Transverse colon (tissue), 4 donors: ENCODE results near the gene SLC36A3. TPM values are rescaled to one million over a fixed set of nuclear protein-coding genes. Genes with fewer than 3 reads are reported as not detected.
"Not testable (repeated sequence)": the region's sequence is repeated elsewhere in the genome, so short reads cannot be mapped to it uniquely, and the experiment has no call there.

Experiments used
- DNase-seq: peaks from one replicate; pipeline ENCODE4 v3.0.0-alpha.2; 2019
- H3K27ac ChIP-seq, 4 donors: fragments of 200-600 bp; sonication (generic); 2 replicates each; pipeline ENCODE4 v1.5.1; 2016 to 2018; ENCODE audit warnings: inconsistent platforms in 4 of 4
- H3K27me3 ChIP-seq: fragments of 200-600 bp; sonication (generic); 2 replicates; pipeline ENCODE4 v1.5.1; 2017; ENCODE audit warnings: inconsistent platforms
- H3K36me3 ChIP-seq, 4 donors: fragments of 200-600 bp; sonication (generic); 2 replicates each; pipeline ENCODE4 v1.5.1; 2017 to 2019; ENCODE audit warnings: inconsistent platforms in 4 of 4
- H3K4me1 ChIP-seq, 4 donors: fragments of 200-600 bp; sonication (generic); 2 replicates each; pipeline ENCODE4 v1.5.1; 2017 to 2020; ENCODE audit warnings: inconsistent platforms in 4 of 4
- H3K4me3 ChIP-seq, 4 donors: fragments of 200-600 bp; sonication (generic); 1 replicate in 1 of 4; 2 replicates in 3 of 4; pipeline versions ENCODE4 v1.5.1 to v1.6.1; 2017 to 2019; ENCODE audit warnings: inconsistent platforms in 4 of 4
- H3K9me3 ChIP-seq, 2 donors: fragments of 200-600 bp; sonication (generic); 2 replicates each; pipeline ENCODE4 v1.5.1; 2017 to 2019; ENCODE audit warnings: inconsistent platforms in 2 of 2
- CTCF ChIP-seq, 5 experiments: fragments of 200-600 bp in 3 of 5; fragments of 450-650 bp in 2 of 5; sonication (generic) in 3 of 5; IDR thresholded peaks; 1 replicate in 2 of 5; 2 replicates in 3 of 5; pipeline ENCODE4 v1.5.1; 2016 to 2017; ENCODE audit warnings: antibody characterized with exemption in 5 of 5, inconsistent platforms in 3 of 5, mild to moderate bottlenecking in 2 of 5, moderate library complexity in 1 of 5
- EP300 ChIP-seq: sonication (generic); formaldehyde crosslinking; IDR thresholded peaks from one replicate; pipeline ENCODE4 v1.6.1; 2017; ENCODE audit warnings: antibody characterized with exemption, low read depth
- POLR2A ChIP-seq: fragments of 450-650 bp; IDR thresholded peaks from one replicate; pipeline ENCODE4 v1.6.1; 2016; ENCODE audit warnings: antibody characterized with exemption, mild to moderate bottlenecking, moderate library complexity
- POLR2AphosphoS5 ChIP-seq, 3 donors: sonication (generic); formaldehyde crosslinking; IDR thresholded peaks; one replicate each; pipeline ENCODE4 v1.6.1; 2016; ENCODE audit warnings: antibody characterized with exemption in 3 of 3
- WGBS, 2 donors: methylation state at CpG; one replicate each; pipeline ENCODE4 v1.1.5; 2018; ENCODE audit warnings: low coverage in 1 of 2; 5-methylcytosine and 5-hydroxymethylcytosine counted together
- in situ Hi-C, 4 donors: fragments of 200-750 bp; cut with MboI; loops; one replicate each; pipeline versions ENCODE4 v1.15.0 to v1.15.1; 2017; ENCODE audit warnings: low sequenced_read_pairs in 3 of 4, low pct_ligation_motif_present in 1 of 4, low pct_unique_long_range_greater_than_20kb in 1 of 4
- intact Hi-C: fragments of 100-400 bp; cut with DNase I; formaldehyde crosslinking; loops from one replicate; pipeline ENCODE4 v1.15.1; 2023; ENCODE audit warnings: low total_unique reads
- total RNA-seq, 4 donors: library from RNA; depleted of rRNA; stranded (reverse); fragments of >200 nt; gene quantifications; one replicate each; pipeline ENCODE4 v1.1.0, GENCODE V29; 2016

SLC36A3 gene
- total RNA-seq, 4 donors from 2014 or later, result not detected

- Histone ChIP-seq H3K27me3 (no peaks in the 10 kb centered on the region), H3K4me3 (peak overlapping the region in 1 of 4 donors; percentile 28)
- in situ Hi-C loops, result no loop called here
Observed at GRCh38 chr5:151239237-151239861, 64.2 kb downstream of the SLC36A3 start.

GRCh38 chr5:151238303-151238741, 65.2 kb downstream of the SLC36A3 start:
- intact Hi-C loops (loop anchor here (5.0 kb wide), 1 partner anchor 111 kb away; no protein-coding TSS in a partner anchor), in situ Hi-C loops (no loop called here)
- DNase-seq, result peak; percentile 39

More at GRCh38 chr5:151239237-151239861, 64.2 kb downstream of the SLC36A3 start:
- peak overlapping the region; percentile 61 to 86 (median 73) for H3K27ac ChIP-seq
- DNase-seq, result peak; percentile 83
- 21 to 83% methylated on average over 2 to 13 of the region's 17 CpGs for WGBS, 2 donors
- intact Hi-C loops, result loop anchor here (5.0 kb wide), 1 partner anchor 112 kb away; no protein-coding TSS in a partner anchor
- no peaks in the 10 kb centered on the region for H3K36me3 ChIP-seq
- peaks cover 5 to 13% (median 8%) of the 10 kb centered on the region in 4 donors for H3K4me1 ChIP-seq
- H3K9me3 ChIP-seq, result no peaks in the 10 kb centered on the region
- TF ChIP-seq POLR2AphosphoS5 (IDR thresholded peaks at IDR 0.05) (no peak), EP300 (no peak), POLR2A (no peak), CTCF (IDR thresholded peaks at IDR 0.05) (peak; percentile 54 to 93 (median 67))

GRCh38 chr5:151237685-151238084, 65.9 kb downstream of the SLC36A3 start:
- DNase-seq, result no peak
- H3K27ac ChIP-seq, result peak overlapping the region; percentile 61 to 86 (median 73)
- peak overlapping the region in 1 of 4 donors; percentile 28 for H3K4me3 ChIP-seq
- intact Hi-C loops, result loop anchor here (5.0 kb wide), 1 partner anchor 110 kb away; no protein-coding TSS in a partner anchor
- WGBS, 2 donors, result 81 to 91% methylated on average over 7 of the region's 7 CpGs
- in situ Hi-C loops, result no loop called here
- TF ChIP-seq EP300 (no peak), POLR2A (no peak), CTCF (IDR thresholded peaks at IDR 0.05) (no peak), POLR2AphosphoS5 (IDR thresholded peaks at IDR 0.05) (no peak)
- H3K36me3 ChIP-seq, result no peaks in the 10 kb centered on the region
- H3K4me1 ChIP-seq, result peaks cover 7 to 15% (median 10%) of the 10 kb centered on the region in 4 donors
- no peaks in the 10 kb centered on the region for H3K27me3 ChIP-seq
- H3K9me3 ChIP-seq, result no peaks in the 10 kb centered on the region

More at GRCh38 chr5:151238303-151238741, 65.2 kb downstream of the SLC36A3 start:
- TF ChIP-seq EP300, result no peak
- no peak for TF ChIP-seq CTCF (IDR thresholded peaks at IDR 0.05)
- TF ChIP-seq POLR2AphosphoS5 (IDR thresholded peaks at IDR 0.05), result no peak
- no peak for TF ChIP-seq POLR2A
- Histone ChIP-seq H3K27me3 (no peaks in the 10 kb centered on the region), H3K27ac (peak overlapping the region; percentile 61 to 86 (median 73)), H3K36me3 (no peaks in the 10 kb centered on the region), H3K9me3 (no peaks in the 10 kb centered on the region), H3K4me1 (peaks cover 7 to 15% (median 10%) of the 10 kb centered on the region in 4 donors), H3K4me3 (peak overlapping the region in 3 of 4 donors; percentile 2 to 28 (median 14))
- 52% methylated on average over 14 of the region's 14 CpGs; no CpG with 5 or more reads in 1 of the 2 donors for WGBS, 2 donors

- Histone ChIP-seq H3K27ac (peak overlapping the region in 1 of 4 donors; percentile 85), H3K36me3 (no peaks in the 10 kb centered on the region), H3K9me3 (no peaks in the 10 kb centered on the region), H3K4me1 (peaks cover 7 to 15% (median 10%) of the 10 kb centered on the region in 4 donors), H3K4me3 (no peak overlapping the region), H3K27me3 (no peaks in the 10 kb centered on the region)
- WGBS, 2 donors, result 100% methylated on average over 1 of the region's 1 CpG; no CpG with 5 or more reads in 1 of the 2 donors
- in situ Hi-C loops, result no loop called here
- TF ChIP-seq POLR2AphosphoS5 (IDR thresholded peaks at IDR 0.05) (no peak), CTCF (IDR thresholded peaks at IDR 0.05) (no peak), POLR2A (no peak), EP300 (no peak)
- no peak for DNase-seq
- intact Hi-C loops, result loop anchor here (5.0 kb wide), 1 partner anchor 110 kb away; no protein-coding TSS in a partner anchor
Observed at GRCh38 chr5:151236888-151237287, 66.7 kb downstream of the SLC36A3 start.

GRCh38 chr5:151235239-151235571, 68.4 kb downstream of the SLC36A3 start:
- intact Hi-C loops, result loop anchor here (5.0 kb wide), 1 partner anchor 108 kb away; no protein-coding TSS in a partner anchor
- H3K9me3 ChIP-seq, DNase-seq, H3K27me3 ChIP-seq, in situ Hi-C loops, H3K36me3 ChIP-seq, H3K4me3 ChIP-seq: not testable (repeated sequence)
- Histone ChIP-seq H3K4me1 (peaks cover 7 to 15% (median 10%) of the 10 kb centered on the region in 4 donors), H3K27ac (peak overlapping the region; percentile 65 to 86 (median 75))
- 89% methylated on average over 6 of the region's 6 CpGs; no CpG with 5 or more reads in 1 of the 2 donors for WGBS, 2 donors
